ENCODE data around the gene ATL2.
A peak's percentile ranks its signal among the peaks of the same experiment; 100 is the strongest.

The ATL2 gene

GRCh38 chr2:38315707-38316333, 61.3 kb downstream of the ATL2 start:
- TF ChIP-seq, protein P1, sequence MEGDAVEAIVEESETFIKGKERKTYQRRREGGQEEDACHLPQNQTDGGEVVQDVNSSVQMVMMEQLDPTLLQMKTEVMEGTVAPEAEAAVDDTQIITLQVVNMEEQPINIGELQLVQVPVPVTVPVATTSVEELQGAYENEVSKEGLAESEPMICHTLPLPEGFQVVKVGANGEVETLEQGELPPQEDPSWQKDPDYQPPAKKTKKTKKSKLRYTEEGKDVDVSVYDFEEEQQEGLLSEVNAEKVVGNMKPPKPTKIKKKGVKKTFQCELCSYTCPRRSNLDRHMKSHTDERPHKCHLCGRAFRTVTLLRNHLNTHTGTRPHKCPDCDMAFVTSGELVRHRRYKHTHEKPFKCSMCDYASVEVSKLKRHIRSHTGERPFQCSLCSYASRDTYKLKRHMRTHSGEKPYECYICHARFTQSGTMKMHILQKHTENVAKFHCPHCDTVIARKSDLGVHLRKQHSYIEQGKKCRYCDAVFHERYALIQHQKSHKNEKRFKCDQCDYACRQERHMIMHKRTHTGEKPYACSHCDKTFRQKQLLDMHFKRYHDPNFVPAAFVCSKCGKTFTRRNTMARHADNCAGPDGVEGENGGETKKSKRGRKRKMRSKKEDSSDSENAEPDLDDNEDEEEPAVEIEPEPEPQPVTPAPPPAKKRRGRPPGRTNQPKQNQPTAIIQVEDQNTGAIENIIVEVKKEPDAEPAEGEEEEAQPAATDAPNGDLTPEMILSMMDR (IDR thresholded peaks at IDR 0.05), result peak; percentile 57

- TF ChIP-seq, protein P1 (IDR thresholded peaks at IDR 0.05), result no peak
Observed at GRCh38 chr2:38308821-38309220, 68.3 kb downstream of the ATL2 start.

DNA sequence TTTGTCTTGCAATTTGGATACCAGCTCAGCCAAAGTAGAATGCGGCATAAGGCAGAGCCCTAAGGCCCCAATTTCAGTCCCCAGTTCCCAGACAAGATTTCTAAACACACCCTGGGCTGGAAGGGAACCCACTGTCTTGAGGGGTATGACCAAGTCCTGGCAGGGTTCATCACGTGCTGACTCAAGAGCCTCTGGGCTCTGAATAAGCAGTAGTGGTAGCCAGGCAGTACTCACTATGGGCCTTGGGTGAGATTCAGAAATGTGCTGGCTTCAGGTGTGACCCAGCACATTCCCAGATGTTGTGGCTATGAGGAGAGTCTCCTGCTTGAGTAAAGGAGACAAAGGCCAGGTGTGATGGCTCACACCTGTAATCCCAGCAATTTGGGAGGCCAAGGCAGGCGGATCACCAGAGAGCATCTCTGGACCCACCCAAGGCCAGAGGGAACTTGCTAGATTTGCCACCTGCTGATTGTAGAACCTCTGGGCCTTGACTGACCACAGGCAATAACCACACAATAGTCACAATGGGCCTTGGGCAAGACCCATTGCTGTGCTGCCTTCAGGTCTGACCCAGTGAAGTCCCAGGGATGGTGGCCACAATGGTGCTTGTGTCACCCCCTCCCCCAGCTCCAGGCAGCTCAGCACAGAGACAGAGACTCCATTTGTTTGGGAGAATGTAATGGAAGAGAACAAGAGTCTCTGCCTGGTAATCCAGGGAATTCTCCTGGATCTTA, 74.9 kb downstream of the ATL2 start:
- TF ChIP-seq, protein P1 (IDR thresholded peaks at IDR 0.05), result no peak

GRCh38 chr2:38301340-38301968, 75.6 kb downstream of the ATL2 start:
- TF ChIP-seq, protein P1 (IDR thresholded peaks at IDR 0.05), result no peak

DNA sequence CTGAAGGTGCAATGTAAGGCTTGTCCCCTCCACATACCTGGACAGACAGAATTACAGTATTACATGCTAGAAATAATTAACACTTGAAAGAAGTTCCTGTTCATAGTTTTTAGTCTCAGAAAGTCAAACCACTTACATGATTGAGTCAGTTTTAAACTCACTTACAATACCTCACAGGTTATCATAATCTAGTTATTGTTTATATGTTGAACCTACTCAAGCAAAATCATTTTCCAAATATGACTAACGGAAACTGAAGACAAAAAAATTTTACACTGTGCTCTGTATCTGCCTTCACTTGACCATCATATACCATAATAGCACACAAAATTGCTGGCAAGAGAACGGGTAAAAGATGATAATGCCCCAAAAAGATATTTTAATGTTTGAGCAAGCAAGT, 78.5 kb downstream of the ATL2 start:
- TF ChIP-seq, protein P1 (IDR thresholded peaks at IDR 0.05), result no peak

DNA sequence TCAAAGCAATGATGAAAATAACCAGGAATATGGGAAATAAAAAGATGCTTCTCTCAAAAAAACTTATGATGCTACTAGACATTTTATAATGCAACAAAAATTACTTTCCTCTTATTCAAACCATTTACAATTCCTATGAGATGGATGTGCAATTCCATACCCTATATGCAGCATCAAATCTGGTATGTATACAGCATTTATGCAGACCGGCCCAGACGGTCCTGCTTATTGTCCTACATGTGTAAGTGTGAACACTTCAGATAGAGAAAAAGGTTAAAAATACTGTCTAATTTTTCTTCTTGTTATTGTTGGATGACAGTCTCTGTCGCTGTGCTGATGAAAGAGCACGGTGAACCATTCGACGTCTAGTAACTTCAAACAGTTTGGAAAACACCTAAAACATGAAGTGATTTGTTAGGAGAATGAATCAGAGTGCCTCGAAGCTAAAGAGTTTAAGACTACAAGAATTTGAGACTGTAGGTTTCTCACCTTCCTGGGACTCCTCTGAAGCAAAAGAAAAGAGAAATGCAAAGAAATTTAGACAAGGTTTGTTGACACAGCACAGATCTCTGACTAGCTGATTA, 80.8 kb downstream of the ATL2 start:
- TF ChIP-seq, protein P1 (IDR thresholded peaks at IDR 0.05), result no peak

GRCh38 chr2:38294597-38294996, 82.5 kb downstream of the ATL2 start:
- TF ChIP-seq, protein P1 (IDR thresholded peaks at IDR 0.05), result no peak

Data from LNCAP (cell line).